HG02943 (cell line): ENCODE measurements around the gene TPK1.
"Not testable (repeated sequence)": the region's sequence is repeated elsewhere in the genome, so short reads cannot be mapped to it uniquely, and the experiment has no call there.

Experiments
- ATAC-seq: cut with Tn5 transposase; IDR thresholded peaks from one replicate; pipeline ENCODE4 v1.9.1; 2021; ENCODE audit warnings: mild to moderate bottlenecking, low read depth, moderate library complexity; ENCODE audit not compliant: unreplicated experiment

The TPK1 gene

DNA sequence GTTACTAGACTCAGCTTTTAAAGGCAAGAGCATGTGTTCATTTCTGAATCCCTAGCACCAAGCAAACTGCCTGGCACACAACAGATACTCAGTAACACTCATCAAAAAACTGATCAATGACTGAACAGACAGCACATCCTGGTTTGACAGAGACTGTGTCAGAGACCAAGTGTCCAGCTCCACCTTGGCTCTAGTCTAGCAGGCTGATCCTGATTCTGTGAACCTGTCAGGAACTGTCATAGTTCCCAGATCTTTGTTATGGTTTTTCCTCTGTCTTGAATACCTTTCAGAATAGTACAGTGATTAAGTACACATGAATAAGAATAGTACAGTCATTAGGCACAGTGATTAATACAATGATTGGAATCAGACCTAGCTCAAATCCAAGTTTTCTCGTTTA, 53.0 kb downstream of the TPK1 start:
- ATAC-seq = no peak

DNA sequence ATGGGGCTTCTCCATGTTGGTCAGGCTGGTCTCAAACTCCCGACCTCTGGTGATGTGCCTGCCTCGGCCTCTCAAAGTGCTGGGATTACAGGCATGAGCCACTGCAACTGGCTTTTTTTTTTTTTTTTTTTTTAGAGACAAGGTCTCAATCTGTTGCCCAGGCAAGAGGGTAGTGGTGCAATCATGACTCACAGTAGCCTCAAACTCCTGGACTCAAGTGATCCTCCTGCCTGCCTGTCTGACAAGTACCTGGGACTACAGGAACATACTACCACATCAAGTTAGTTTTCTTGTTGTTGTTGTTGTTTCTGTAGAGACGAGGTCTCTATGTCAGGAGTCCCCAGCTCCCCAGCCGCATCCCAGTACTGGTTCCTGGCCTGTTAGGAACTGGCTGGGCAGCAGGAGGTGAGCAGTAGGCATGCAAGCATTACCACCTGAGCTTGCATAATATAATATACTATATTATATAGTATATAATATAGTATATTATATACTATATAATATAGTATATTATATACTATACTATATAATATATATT, 55.7 kb downstream of the TPK1 start:
- ATAC-seq = no peak

DNA sequence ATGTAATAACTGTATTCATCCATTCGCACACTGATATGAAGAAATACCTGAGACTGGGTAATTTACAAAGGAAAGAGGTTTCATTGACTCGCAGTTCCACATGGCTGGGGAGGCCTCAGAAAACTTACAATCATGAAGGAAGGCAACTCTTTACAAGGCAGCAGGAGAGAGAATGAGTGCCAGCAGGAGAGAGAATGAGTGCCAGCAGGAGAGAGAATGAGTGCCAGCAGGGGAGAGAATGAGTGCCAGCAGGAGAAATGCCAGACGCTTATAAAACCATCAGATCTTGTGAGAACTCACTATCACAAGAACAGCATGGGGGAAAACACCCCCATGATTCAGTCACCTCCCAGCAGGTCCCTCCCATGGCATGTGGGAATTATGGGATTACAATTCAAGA, 58.0 kb downstream of the TPK1 start:
- not testable (repeated sequence) for ATAC-seq

DNA sequence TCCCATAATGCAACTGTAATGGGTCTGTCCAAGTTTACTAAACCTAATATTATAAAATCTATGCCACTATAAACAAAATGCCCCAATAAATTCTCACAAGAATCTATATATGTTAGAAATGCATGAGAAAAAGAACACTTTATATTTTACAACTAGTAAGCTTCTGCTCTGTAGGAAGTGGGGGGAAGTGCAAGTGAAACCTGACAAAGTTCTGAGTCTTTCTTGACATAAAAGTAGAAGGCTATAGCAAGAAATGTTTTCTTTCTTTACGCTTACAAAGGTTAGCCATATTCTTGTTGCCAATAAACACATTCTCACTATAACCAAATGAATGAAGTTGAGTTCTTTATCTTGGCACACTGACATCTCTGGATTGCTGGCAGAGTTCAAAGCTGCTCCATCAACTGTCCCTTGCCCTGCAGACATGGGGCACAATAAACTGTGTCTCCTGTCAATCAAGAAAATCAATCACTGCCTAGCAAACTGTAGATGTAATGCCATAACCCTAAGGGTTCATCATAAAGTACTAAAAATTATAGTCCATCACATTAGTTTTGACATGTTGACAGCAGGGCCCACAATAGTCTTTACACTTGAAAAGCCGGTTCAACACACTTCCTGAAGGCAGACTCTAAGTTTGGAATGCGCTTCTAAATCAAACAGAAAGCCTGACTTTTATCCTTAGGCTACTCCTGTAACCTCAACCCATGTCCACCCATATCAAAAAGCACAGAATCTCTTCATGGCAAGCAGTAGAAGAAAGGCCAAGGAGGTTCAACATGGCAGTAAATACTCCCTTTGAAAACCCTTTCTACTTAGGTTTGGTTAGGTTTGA, 58.6 kb downstream of the TPK1 start:
- no peak for ATAC-seq

DNA sequence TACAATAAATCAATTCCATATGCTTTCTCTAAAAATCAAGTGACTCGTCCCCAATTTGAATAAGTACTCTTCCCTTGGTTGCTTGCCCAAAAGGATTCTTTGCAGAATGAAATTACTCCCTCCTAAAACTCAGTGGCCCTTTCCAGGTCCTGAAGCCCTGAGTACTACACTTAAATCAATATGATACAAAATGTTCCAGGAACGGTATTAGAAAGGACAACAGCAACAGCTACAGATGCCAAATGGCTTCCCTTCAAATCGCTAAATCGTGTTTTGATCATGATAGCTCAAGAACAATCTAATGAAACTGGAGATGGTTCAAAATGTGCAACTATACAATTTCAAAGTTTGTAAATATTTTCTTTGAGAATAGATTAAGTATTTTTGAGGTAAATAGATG, 59.4 kb downstream of the TPK1 start:
- no peak for ATAC-seq

DNA sequence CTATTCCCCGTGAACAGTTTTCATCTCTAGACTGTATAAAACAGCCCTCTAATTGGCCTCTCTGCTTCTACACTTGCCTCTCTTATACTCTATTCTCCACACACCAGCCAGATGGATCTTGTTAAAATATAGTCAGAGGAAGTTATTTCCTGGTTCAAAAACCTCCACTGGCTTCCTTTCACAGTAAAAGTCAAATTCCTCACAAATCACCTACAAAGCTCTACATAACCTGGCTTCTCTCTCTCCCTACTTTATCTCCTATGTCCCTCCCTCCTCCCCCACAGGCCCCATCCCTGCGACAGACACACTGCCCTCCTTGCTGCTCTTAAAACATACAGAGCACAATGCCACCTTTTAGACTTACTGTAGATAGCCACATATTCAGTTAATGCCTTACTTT, 60.1 kb downstream of the TPK1 start:
- ATAC-seq = no peak

DNA sequence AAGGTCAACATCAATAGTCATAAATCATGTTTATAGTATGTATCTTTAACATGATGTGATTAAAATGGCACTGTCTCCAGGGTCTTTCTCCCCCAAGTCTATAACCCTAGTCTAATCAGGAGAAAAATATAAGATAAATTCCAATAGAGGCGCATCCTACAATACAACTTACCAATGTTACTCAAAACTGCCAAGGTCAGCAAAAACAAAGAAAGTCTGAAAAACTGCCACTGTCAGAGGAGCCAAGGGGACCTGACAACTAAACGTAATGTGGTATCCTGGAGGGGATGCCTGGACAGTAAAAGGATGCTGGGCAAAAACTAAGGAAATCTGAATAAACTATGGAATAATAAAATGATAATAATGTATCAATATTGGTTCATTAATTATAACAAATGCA, 63.9 kb downstream of the TPK1 start:
- ATAC-seq = no peak

DNA sequence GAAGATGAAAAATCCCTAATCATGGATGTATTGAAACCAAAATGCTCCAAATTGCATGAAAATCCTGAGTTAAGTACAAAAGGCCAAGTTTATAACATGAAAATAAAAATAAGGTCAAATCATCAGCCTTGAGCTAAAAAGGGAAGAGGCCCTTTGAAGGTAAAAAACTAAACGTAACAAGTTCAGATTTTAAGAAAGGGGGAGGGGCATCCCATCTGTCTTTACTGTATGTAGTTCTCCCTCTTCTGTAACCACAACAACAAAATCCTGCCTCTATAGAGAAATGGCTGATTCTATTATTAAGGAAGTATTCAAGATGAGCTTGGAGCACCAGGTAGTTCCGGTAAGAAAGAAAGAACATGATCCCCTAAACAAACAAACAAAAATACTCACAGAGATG, 64.7 kb downstream of the TPK1 start:
- ATAC-seq = no peak

DNA sequence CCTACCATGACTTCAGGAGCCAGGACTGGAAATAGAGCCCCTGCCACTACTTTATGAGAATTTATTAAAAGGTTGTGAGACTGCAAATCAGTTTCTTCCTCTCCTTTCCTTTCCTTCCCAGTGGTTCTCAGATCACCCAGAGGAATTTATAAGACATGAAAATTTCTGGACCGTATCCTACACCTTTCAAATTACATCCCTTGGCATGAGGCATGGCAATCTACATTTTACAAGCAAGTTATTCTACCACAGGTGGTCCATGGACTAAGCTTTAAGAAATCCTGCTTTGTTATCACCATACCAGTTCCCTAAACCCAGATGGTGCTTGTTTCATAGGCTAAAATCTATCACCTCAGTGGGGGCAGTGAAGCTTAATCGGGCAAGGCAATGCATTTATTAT, 66.5 kb downstream of the TPK1 start:
- ATAC-seq = no peak

DNA sequence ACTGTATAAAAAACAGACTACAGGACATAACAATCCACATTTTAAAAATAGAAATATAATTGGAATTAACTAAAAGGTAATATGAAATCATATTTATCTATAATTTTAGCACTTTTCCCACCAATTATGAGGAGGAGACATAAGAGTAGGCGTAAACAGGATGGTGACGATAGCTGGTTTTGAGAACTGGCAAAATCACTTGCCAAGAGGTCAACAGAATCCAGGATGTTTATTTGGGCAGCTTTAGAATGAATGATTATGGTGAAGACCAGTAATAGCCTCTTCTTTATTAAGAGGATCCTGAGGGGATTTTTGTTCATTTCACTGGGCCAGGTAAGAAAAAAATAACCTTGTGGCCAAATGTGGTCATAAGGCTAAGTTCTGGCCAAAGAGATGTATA, 67.2 kb downstream of the TPK1 start:
- no peak for ATAC-seq

DNA sequence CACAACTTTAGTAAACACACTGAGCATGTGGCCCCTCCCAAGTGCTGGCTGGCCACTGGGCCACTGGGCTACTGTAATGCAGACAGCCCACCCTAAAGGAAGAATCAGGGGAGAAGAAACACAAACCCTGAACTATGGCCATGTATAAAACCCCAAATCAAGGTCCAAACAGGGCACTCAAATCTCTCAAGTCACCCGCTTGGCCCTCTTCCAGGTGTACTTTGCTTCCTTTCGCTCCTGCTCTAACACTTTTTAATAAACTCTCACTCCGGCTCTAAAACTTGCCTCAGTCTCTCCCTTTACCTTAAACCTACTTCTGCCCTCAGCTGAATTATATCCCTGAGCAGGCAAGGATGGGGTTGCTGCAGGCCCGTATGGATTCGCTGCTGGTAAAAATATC, 72.6 kb downstream of the TPK1 start:
- ATAC-seq = no peak

DNA sequence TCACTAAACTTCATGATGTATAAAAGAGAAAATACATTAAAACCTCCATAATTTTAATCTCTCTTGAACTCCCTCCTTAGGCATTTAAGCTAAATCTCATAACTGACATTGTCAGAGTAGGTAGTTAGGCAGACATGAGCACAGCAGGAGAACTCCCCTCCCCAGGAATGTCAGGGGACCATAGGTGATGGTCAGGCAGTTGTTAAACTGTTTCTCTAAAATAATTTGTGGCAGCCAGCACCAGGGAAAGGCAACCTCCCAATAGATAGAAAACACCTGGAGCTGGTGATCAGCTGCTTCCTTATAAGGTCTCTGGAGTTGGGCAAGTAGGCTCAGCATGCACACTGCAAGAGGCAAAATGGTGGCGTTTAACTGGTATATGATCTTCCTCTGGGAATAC, 73.0 kb downstream of the TPK1 start:
- ATAC-seq = no peak

DNA sequence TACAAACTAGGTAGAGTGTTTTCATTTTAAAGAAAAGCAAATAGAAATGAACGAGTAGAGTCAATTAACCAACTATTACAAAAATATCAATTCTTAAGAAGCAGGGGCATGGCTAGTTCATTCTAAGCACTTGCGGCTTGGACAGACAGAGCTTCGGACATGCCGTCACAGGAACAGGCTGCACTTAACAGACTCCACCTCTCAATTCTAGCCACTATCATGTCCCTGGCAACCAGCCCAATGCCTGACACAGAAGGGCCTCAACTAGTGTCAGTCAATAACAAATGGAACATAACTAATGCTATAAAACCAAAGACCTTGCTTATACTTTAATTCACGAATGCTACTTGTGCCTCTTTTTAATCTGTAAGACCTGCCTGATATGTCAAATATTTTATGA, 74.4 kb downstream of the TPK1 start:
- no peak for ATAC-seq

DNA sequence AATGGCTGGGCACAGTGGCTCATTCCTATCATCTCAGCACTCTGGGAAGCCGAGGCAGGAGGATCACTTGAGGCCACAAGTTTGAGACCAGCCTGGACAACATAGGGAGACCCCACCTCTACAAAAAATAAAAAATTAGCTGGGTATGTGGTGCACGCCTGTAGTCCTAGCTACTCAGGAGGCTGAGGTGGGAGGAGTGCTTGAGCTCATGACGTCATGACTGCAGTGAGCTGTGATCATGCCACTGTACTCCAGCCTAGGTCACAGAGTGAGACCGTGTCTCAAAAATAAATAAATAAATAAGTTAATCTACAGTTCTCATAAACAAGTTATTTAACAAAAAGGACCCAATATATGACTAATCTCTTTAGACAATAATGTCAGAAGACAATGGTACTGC, 76.2 kb downstream of the TPK1 start:
- no peak for ATAC-seq

DNA sequence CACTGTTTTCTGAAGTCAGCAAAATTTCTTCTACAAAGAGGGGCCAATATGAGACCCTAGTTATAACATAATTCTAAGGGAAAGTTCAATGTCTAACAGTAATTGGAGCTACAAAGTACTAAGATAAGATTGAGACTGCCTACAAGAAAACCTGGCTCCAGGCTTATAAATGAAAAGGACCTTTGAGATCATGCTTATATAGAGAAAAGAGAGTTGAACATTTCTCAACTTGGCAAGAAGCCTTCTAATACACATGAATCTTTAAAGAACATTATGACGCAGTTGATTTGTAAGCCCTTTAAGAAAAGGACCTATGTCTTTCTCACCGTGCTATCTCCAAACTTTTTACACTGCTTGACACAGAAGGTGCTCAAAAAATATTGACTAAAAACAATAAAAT, 87.9 kb downstream of the TPK1 start:
- ATAC-seq = no peak

DNA sequence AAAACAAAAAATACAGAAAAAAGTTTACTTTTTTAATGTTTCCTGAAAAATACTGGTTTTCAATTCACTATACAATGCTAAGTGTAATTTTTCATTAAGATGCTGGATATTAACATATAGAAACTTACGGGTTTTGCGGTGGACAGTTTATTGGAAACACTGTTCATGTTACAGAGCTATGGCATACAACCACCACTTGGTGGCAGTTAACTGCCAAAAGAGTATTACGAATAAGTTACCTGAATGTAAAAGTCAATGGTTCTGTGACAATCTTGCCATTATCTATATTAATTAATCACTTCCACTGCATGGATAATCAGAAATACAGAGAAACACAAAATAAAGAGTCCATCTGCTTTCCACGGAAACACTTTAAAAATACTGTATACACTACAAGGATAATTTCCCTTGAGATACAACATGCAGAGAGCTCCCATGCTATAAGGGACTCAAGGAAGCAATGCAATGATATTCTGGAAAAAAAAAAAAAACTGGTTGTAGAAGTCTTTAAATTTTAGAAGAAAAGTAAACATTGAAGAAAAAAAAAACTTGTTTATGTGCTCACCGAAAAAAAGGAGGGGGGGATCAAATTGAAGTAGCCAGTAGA, 97.0 kb downstream of the TPK1 start:
- peak; percentile 72 for ATAC-seq

DNA sequence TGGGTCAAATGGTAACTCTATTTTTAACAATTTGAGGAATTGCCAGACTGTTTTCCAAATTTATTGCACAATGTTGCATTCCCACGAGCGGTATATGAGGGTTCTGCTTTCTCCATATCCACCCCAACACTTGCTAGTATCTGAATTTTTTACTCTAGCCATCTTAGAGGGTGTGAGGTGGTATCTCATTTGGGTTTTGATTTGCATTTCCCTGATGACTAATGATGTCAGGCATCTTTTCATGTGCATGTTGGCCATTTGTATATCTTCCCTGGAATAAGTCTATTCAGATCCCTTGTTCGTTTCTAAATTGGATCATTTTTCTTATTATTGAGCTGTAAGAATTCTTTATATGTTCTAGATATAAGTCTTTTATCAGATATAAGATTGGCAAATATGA, 97.7 kb downstream of the TPK1 start:
- no peak for ATAC-seq

DNA sequence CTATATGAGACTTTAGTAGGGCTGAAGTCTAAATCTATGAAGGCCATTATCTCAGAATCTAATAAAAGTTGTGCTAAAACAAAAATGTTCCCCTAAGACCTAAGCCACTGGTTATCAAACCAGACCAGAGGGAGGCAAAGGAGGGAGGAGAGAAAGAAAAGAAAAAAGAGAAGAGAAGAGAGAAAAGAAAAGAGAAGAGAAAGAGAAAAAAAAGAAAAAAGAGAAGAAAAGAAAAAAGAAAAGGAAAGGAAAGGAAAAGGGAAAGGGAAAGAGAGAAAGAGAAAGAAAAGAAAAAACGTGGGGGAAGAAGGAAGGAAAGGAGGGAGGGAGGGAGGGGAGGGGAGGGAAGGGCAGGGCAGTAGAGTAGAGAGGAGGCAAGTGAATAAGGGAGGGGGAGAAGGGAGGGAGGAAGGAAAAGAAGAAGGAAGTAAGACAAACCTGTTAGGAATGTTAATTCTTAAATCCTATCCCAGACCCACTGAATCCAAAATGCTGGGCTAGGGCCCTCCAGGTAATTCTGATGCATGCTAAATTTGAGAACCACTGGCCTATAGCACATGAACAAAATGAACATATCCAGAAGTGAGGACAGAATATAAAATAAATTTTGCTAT, 98.9 kb downstream of the TPK1 start:
- no peak for ATAC-seq

DNA sequence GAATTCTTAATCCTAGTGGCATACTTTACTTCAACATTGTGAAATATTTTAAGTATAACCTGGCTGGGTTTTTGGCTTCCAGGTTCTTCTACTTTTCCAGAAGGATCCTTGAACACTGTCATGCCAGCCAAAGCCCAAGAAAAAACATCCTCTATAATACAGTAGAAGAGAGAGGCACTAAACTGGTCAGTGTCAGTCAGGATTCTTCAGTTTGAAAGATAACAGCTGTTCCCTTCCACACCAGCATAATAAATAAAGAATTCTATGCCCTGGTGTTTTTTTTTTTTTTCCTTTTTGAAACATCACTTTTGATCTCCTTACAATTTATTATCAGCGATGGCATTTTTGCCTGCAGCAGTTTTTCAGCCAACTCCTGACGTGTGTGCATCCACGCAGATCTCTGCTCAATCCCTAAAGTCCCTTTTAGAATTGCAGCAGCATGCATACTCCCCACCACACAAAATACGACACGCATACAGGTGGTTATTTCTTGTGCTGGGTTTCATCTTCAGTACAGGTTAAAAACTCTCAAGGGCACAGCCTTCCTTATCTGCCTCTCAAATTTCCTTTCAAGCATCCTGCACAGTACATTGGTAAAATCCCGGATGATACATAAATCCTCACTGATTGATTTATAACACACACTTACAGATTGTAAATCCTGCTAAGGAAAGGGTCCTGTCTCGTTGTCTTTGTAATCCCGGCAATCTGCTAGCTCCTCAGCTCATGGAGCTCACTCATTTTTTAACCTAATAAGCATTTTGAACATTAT, 100.2 kb downstream of the TPK1 start:
- no peak for ATAC-seq

DNA sequence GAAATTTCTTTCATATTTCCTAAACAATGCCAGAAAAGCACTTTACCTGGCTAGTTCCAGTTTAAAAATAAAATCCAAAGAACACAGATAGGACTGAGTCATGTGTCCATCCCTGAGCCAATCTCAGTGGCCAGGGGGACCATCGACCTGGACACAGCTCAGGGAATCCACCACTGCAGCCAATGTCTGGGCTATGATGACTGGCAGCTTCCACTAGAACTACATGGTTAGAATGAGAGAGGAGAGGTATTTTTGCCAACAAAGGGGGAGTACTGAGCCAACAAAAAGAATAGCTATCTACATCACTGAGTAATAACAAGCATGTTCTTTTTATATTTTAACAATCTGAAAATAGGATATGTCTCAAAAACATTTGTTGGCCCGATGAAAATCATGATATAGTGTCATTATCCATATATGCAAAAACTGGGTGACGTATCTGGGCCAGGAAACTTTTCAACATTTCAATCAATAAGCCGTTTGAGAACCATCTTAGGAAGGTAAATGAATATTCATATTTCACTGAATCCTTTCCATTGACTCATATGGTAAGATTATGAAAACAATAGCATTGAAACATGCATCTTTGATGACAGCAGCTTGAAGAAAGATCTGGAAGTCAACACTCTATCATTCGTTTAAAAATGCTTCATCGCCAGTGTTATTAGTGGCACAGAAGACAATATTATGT, 104.0 kb downstream of the TPK1 start:
- ATAC-seq = no peak
